Stimulated activated CD8-positive, alpha-beta memory T cell treated with anti-CD3 and anti-CD28 coated beads, Interleukin-2, amount 100 ng/mL, for 1 hour (primary cell): ENCODE measurements around the gene MORN5.

ENCODE experiments used
- DNase-seq, 2 donors: peaks; one replicate each; pipeline ENCODE4 v3.0.0-alpha.2; 2020; ENCODE audit warnings: low read depth in 2 of 2

Gene MORN5

DNA sequence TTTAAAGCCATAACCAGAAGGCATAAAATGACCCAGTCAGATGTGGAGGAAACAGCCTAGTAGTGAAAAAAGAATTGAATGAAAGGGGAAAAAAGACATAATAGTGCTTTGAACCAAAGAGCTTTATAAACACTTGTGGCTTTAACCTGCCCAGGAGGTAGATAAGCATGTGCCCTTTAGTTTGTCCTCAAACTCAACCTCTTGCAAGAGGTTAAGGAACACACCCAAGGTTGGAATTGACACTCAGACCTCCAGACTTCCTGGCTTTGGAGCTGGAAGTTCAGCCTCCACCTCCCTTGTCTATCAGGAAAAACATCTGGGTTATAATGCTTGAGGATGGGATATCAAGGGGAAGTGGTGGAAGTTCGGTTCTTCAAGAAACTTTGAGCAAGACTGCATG is 16.4 kb upstream of the MORN5 start:
- DNase-seq = no peak

DNA sequence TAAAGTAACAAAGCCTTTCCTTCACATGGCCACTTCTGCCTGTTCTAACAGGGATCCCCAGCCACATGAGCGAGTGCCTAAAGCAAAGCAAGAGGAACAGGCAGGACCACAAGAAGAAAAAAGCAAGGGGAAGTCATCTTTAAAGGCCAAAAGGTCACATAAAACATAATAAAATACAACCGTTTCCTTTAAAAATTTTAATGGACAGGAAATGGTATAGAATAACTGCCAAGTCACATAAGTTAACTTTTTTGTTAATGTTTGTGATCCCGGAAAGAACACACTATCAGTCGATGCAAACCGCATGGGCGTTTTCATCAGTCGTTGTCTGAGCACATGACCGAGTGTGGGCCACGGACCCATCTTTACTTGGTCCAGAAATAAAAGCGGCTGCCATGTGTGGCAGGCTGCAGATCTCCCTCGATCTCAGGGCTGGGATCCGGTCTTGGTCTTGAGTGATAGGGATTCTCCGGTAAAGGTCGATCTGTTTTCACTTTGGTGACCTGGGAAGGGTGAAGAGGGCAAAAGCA is 15.8 kb upstream of the MORN5 start:
- no peak for DNase-seq

DNA sequence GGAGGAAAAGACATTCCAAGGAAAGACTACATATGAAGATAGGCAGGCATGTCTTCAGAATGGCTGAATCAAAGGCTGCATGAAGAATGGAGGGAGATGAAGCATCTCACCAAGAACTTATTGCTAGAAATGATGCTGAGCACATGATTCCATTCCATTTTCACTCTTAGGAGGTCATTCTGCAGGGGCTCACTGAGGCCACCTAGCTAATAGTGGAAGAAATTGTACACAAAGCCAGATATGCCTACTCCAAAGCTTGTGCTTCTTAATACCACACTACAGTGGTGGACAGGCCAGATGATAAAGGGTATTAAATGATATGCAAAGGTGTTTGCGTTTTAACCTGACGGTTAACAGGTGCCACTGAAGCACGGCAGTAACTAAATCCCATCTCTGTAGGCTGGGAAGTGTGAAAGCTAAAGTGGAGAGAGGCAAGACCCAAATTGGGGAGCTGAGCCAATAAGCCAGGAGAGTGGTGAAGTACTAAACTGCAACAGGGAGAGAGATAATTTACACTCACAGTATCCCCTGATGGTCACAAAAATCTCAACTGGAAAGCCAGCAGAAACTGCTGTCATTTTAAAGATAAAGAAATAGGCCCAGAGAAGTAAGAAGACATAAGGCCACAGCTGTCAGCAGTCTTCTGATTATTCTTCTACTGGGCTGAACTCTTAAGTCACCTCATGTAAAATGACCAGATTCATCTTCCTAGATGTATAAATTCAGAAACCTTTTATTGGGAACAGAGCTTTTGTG is 14.7 kb upstream of the MORN5 start:
- DNase-seq = no peak

DNA sequence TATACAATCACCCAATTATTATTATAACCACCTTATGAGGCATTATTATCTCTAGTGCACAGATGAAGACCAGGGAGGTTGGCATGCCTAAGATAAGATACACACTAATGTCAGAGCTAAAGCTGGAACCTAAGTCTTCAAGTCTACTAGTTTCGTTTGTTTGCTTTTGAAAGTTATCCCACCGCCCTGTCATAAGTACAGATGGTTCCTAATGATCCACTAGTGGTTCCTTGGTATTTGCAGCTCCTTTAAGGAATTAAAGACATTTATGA is 14.2 kb upstream of the MORN5 start:
- DNase-seq = no peak

DNA sequence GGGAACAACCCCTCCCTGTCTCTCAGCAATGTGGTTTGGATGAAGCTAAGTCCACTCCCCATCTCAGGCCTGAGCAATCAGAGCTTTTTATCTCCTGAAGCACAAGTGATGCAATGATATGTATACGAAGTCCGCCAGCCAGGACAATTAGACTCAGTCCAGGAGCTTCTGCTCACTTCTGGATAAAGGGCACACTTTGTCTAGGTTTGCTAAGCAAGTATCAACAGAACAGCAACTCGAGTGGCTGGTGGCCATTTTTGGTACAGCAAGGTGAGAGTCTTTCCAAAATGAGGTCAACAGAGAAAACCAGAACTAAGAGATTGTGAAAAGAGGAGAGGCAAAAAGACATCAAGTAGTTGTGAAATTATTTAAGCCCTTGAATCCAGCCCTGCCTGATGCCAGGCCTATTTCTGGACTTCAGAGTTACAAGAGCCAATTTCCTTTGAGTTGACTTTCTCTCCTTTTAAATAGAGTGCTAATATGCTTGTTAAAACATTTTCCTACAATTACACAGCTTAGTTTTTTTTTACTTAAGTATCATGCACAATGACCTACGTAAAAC is 8.4 kb upstream of the MORN5 start:
- DNase-seq = no peak

DNA sequence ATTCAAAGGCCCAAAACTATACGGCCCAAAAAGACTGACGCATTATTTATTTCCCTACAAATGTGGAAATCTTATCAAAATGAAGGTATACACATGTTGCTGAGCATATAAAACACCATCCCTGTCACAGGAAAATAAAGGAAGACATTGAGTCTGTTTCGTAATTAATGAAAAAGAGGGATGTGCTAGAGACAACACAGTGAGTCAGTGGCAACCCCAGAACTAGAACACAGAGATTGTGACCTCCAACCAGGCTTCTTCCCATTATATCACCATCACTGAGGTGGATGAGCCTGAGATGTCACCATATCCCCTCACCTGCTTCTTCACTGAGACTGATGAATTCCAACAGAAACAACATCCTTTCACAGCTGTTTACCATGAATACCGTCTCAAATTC is 3.9 kb upstream of the MORN5 start:
- no peak for DNase-seq

DNA sequence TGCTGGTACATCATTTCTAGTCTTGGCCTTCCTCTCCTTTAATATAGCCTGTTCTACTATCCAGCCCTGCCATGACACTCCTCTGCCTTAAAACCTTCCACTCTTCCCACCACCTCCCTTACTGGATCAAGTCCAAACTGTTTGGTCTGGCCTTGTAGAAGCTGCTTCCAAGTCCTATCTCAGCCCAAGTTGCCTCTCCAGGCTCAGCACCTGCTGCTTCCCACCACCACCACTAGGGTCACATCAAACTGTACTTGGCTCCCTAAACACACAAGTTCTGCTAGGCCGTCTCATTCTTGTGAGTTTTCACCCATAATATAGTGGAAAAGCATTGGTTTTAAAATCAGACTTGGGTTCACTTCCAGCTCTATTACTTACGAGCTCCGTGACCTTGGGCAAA is 1.5 kb upstream of the MORN5 start:
- no peak for DNase-seq

DNA sequence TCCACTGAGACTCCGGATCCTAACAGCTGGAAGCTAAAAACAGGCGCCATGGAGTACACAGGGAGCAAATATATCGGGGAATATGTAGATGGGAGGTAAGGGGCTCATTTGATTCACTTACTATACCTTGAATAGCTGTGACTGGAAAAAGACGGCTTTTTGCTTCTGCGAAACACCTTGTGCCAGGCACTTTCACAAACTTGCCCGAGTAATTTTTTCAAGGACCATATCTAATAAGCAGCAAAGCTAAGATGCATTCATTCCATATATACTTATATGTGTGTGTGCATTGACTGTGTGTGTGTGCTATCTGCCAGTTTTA is 178 bp downstream of the MORN5 start:
- DNase-seq = no peak

DNA sequence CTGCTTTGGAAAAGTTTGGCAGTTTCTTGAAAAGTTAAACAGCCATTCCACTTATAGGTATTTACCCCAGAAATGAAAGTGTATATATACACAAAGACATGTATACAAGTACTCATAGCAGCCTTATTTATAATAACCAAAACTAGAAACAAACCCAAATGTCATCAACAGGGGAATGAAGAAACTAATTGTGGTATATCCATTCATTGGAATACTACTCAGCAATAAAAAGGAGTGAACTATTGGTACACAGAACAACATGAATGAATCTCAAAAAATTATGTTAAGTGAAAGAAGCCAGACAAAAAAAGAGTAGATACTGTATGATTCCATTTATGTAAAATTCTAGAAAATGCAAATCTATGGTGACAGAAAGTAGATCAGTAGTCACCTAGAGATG is 2.7 kb downstream of the MORN5 start:
- DNase-seq = no peak

DNA sequence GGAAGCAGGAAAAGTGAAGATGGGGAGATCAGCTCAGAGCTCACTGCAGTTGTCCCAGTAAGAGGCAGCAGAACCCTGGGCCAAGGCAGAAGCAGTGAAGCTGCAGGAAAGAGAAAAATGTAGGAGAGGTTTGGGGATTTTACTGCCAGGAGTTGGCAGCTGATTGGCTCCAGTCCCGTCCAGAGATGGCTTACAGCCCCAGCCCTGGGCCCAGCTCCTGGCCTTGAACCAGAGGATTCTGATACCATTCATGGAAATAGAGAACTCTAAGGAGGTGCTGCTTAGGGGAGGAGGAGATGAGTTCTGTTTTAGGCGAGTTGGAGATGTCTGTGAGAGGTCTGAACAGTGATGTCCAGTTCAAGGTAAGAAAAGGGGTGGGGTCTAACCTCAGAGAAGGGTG is 4.6 kb downstream of the MORN5 start:
- DNase-seq = no peak

DNA sequence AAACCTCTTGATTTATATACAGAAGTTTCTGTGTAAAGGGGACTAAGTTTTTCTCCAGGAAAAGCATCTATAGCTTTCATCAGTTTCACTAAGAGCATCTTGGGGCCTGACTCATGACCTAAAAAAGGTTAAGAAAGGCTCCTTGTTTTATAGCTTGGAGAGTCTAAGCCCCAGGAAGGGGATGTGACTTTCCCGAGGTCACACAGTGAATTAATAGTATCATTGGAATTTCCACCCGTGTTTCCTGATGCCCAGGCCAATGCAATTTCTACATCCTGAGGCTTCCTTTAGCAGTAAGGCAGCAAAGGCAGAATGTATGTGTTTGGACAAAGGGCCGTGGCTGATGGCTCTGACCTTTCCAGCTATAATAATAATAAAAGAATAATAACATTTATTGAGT is 8.6 kb downstream of the MORN5 start:
- DNase-seq = no peak

DNA sequence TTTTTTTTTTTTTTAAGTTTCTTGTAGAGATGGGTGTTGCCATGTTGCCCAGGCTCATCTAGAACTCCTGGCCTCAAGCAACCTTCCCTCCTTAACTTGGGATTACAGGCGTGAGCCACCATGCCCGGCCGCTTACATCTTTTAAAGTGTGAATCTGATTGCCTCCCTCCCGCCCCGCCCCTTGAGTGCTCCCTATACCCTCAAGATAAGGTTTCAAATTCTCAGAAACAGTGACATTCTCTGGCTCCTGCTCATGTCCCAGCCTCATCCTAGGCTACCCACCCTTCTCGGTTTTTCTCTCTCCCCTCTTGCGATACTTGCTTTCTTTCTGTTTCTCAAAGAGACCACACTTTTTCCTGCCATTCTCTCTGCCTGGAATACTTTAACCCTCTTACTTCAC is 12.4 kb downstream of the MORN5 start:
- DNase-seq = no peak

DNA sequence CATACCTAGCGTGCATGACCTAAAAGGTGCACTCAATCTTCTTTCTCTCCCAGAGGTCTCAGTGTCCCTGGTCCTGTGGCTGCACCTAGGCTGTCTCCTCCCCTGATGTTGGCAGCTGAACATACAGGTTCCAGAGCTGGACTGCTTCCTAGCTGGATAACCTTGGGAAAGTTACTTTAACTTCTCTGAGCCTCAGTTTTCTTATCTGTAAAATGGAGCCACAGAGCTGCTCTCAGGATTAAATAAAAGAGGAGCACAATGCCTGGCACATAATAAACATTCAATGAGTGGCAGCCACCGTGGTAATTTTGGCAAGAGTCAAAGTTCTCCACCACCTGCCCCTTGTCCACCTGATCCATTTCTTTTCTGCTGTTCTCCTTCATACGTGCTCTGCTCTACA is 14.0 kb downstream of the MORN5 start:
- no peak for DNase-seq

DNA sequence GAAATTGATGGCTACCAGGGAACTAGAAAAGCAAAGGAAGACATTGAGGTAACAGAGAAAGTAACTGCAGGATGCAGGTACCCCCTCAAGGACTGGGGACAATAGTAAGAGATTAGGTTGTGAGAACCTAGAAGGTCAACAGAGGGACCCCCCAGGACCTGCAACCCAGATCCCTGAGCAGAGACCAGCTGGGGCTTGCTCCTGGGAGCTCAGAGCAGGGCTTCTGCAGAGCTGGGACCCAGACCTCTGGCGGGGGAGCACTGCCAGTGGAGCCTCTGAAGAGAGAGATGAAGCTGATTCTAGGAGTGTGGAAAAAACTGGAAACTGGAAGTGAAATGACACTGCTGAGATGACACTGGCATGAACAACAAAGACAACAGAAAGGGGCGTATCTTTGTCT is 17.2 kb downstream of the MORN5 start:
- no peak for DNase-seq

DNA sequence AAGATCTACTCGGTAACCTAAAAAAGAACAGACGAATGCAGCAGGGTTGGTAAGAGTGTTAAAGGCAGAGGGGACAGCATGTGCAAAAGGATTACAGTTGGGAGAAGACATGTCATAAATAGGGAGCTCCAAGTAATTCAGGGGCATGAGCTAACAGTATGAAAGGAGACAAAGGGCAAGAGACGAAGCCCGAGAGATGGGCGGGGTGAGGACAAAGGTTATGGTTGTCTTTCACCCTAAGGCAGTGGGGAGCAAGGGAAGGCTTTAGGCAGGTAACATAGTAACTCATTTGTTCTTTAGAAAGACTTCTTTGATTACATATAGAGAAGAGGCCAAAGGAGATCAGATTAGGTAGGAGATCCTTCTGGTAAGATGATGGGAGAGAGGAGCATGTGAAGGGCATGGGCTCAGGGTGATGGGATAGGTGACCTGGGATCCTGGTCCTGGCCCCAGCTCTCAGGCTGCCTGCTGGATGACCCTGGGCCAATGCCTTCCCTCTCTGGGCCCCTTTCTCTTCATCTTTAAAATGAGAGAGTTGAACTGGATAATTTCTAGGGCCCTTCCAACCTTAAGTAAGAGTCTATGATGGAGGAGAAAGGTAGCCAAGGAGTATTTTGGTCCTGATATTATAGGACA is 19.5 kb downstream of the MORN5 start:
- no peak for DNase-seq

DNA sequence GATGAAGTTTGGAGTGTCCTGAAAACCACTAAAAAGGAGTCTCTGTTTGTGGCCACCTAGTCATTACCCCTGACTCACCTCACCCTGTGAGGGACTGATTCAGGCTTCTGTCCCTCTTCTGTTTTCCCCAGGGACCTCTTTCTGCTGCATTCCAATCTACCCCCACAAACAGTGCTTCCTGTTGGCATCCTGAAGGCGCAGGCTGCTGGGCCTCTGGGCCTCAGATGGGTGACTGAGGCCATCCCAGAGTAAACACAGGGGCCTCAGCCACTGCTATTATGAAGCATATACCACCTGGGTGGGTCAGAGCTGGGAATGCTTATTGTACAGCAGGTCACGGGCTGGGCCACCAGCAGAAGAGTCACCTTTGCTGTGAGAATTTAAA is 20.0 kb downstream of the MORN5 start:
- DNase-seq = no peak

DNA sequence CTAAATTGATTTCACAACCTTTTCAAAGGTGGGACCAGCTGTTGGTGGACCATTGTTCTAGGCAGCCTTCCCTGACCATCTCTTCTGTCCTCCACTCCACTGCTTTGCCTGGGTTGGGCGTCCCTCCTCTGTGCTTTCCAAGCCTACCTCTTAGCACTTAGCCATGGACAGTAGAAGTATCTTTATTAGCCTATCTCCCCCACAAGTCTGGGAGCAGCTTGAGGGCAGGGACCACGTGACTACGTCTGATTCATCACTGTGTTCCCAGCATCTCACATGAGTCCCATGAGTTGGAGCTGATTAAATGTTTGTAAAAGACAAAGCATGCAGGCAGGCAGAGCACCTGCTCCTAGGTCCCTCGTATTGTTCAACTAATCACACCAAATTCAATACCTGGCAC is 20.9 kb downstream of the MORN5 start:
- no peak for DNase-seq

DNA sequence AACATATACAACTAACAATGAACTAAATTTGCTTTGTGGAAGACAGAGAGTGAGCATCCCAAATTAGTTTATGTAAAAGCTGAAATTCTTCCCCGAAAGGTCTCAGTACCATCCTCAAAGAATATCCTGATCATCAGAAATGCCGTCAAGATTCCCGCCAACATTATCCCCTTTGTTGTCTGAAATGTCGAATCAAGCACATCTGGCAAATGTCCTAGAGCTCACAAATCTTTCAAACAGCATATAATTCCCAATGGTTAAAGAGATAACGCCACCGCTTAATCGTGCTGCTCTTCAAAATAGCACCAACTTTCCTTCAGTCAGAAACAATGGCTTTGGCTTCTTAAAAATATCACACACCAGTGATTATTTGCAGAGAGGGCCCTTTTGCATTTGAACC is 23.8 kb downstream of the MORN5 start:
- no peak for DNase-seq

DNA sequence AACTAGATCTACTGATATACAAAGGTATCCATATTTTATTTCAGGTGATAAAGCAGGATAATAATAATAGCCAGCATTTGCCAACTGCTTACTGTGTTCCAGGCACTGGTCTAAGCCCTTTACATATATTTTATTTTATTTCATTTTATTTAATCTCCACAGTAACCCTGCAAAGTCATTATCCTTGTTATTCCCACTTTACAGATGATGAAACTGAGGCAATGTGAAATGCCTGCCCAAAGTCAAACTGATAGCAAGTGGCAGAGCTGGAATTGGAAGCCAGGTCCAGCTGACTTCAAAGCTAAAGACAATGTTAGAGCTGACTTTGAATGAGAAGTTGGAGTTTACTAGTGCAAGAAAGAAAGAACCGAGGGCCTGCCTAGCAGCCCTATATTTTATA is 24.8 kb downstream of the MORN5 start:
- DNase-seq = no peak

DNA sequence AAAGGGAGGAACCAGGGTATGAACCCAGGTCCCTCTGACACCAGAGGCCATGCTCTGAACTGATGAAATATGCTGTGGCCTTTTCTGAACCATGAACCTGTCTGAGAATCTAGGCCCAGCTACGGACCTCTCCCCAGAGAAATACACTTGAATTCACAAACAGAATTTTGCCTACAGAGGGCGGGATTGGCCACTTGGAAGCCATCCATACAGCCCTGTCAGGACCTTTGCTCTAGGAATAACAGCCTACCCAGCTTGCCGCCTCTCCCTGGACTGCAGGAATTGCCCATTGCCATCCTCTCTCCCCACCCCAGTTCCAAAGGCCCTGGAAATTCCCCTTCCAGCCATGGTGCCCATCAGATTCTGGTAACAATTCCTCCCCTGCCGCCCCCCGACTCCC is 26.6 kb downstream of the MORN5 start:
- no peak for DNase-seq

DNA sequence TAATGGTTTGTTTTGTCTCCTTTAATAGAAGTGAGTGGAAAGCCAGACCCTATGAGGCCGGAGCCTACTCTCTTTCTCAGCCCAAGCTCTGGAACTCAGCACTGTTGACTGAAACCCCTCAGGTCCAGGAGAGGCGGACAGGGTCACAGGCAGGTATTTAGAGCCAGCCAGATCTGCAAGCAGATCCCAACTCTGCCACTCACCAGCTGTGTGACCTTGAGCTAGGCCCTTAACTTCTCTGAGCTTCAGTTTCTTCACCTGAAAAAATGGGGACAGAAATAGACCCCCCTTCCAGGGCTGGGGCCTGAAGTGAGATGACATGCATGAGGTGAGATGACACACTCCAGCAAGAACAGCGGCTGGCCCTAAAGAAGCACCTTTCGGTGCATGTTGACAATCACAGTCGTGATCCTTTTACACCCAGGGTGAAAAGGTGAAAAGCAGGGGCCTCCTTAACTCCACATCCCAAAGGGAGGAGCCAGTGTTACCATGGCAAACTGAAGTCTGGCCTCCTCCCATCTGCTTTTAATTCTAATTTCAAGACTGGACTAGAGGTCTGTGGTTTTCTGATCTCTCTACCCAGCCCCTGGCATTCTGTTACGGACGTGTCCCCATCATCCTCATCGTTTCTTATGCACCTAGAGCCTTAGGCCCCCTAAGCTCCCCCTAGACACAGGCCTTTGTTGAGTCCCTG is 27.2 kb downstream of the MORN5 start:
- no peak for DNase-seq

DNA sequence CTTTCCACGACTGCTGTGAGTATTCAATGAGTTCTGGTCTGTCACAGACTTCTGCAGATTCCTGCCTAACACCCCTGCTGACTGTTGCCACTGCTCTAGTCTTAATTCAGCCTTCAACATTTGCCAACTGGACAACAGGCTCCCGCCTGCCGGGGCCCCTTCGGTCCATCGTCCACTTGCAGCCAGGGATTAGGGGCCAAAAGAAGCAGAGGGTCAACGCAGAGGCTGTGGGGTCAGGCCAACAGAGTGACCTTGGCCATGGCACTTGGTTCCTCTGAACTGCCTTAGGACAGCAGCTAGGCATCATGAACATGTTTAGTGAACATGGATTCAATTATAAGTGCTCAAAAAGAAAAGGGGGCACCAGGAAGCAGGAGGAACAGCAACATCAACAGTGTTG is 28.7 kb downstream of the MORN5 start:
- no peak for DNase-seq
